MM.1S (cell line): ENCODE data around the gene ADGRE2.

Source experiments
- CTCF ChIP-seq: fragments of 300-600 bp; sonication (generic); IDR thresholded peaks from 2 replicates; pipeline ENCODE4 v1.5.1; 2016; ENCODE audit warnings: antibody characterized with exemption, low read length, mixed read lengths
- EZH2 ChIP-seq: fragments of 300-600 bp; sonication (generic); optimal IDR thresholded peaks from 2 replicates; pipeline ENCODE3; 2017; ENCODE audit warnings: low read depth, mild to moderate bottlenecking, antibody characterized with exemption, low read length, mixed read lengths
- EZH2phosphoT487 ChIP-seq: fragments of 300-600 bp; sonication (generic); IDR thresholded peaks from 2 replicates; pipeline ENCODE4 v1.6.1; 2018; ENCODE audit warnings: antibody characterized with exemption, low read length

GRCh38 chr19:14763497-14764145, 14.7 kb downstream of the ADGRE2 start:
- TF ChIP-seq CTCF (no peak), EZH2phosphoT487 (no peak), EZH2 (no peak)
